Stimulated activated CD4-positive, alpha-beta T cell treated with anti-CD3 and anti-CD28 coated beads, Interleukin-2, amount 100 ng/mL, for 48 hours (primary cell): ENCODE measurements around the gene PRKAR2B.

Source experiments
- DNase-seq, 2 donors: peaks; one replicate each; pipeline ENCODE4 v3.0.0-alpha.2; 2020

Gene PRKAR2B

GRCh38 chr7:107166736-107167426 lies 122.4 kb downstream of the PRKAR2B start:
- no peak for DNase-seq

- no peak for DNase-seq
These were observed 123.2 kb downstream of the PRKAR2B start for GRCh38 chr7:107167483-107168232.

GRCh38 chr7:107168233-107169119 lies 124.0 kb downstream of the PRKAR2B start, which contains the start of gene HBP1:
Gene HBP1, plus strand, starts transcription at chr7:107169003. Its CDS starts 10,891 bp downstream, at chr7:107179894.
- DNase-seq: peak; percentile 94 to 96

GRCh38 chr7:107169120-107170050 lies 124.9 kb downstream of the PRKAR2B start:
- peak; percentile 80 to 84 for DNase-seq

- DNase-seq: no peak
These were observed 125.8 kb downstream of the PRKAR2B start for GRCh38 chr7:107170051-107170915.

- DNase-seq: no peak
These were observed 127.0 kb downstream of the PRKAR2B start for GRCh38 chr7:107171496-107171895.

- no peak for DNase-seq
These were observed 127.9 kb downstream of the PRKAR2B start for GRCh38 chr7:107172276-107173032.

GRCh38 chr7:107173191-107173590 lies 128.7 kb downstream of the PRKAR2B start:
- DNase-seq: no peak

GRCh38 chr7:107173691-107174406 lies 129.3 kb downstream of the PRKAR2B start:
- no peak for DNase-seq

- no peak for DNase-seq
These were observed 135.0 kb downstream of the PRKAR2B start for GRCh38 chr7:107179326-107180164.

GRCh38 chr7:107180378-107180777 lies 135.9 kb downstream of the PRKAR2B start:
- DNase-seq: peak; percentile 50 to 51

- no peak for DNase-seq
These were observed 136.7 kb downstream of the PRKAR2B start for GRCh38 chr7:107181172-107181571.

GRCh38 chr7:107185716-107186115 lies 141.2 kb downstream of the PRKAR2B start:
- DNase-seq: no peak

- DNase-seq: no peak
These were observed 141.7 kb downstream of the PRKAR2B start for GRCh38 chr7:107186240-107186639.

GRCh38 chr7:107187774-107188173 lies 143.3 kb downstream of the PRKAR2B start:
- DNase-seq: no peak

- DNase-seq: no peak
These were observed 145.6 kb downstream of the PRKAR2B start for GRCh38 chr7:107190090-107190489.

- no peak for DNase-seq
These were observed 149.5 kb downstream of the PRKAR2B start for GRCh38 chr7:107194052-107194451.

- DNase-seq: no peak
These were observed 152.5 kb downstream of the PRKAR2B start for GRCh38 chr7:107196834-107197610.
